22Rv1 (cell line): ENCODE results near the gene EZH2.

Experiments
- H3K27ac ChIP-seq: fragments of 450-650 bp; 2 replicates; pipeline ENCODE4 v1.5.1; 2017
- ZFX ChIP-seq: fragments of 450-650 bp; IDR thresholded peaks from 2 replicates; pipeline ENCODE4 v1.6.1; 2017; ENCODE audit warnings: antibody characterized with exemption, borderline replicate concordance
- TF ChIP-seq, protein P1 (sequence below): fragments of 450-650 bp; IDR thresholded peaks from 2 replicates; pipeline ENCODE4 v1.5.1; 2017; ENCODE audit warnings: mild to moderate bottlenecking

Gene EZH2

DNA sequence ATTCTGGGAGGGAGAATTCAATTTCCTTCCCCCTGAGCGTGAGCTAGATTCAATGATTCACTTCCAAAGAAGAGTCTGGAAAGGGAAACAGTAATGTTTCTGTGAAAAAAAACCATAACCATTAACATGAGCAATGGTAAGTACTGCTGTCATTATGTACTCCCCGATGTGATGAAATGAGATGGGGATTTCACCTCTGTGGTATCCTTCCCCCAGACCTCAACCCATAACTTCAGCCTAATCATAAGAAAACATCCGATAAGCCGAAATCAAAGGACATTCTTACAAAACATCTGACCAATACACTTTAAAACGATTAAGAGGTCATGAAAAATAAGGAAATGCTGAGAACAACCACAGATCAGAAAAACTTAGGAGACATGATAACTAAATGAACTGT, 27.2 kb downstream of the EZH2 start:
- H3K27ac ChIP-seq = 0 out of 2 replicates have a peak overlapping the region, but pooled peaks have one; percentile 0
- TF ChIP-seq, protein P1, sequence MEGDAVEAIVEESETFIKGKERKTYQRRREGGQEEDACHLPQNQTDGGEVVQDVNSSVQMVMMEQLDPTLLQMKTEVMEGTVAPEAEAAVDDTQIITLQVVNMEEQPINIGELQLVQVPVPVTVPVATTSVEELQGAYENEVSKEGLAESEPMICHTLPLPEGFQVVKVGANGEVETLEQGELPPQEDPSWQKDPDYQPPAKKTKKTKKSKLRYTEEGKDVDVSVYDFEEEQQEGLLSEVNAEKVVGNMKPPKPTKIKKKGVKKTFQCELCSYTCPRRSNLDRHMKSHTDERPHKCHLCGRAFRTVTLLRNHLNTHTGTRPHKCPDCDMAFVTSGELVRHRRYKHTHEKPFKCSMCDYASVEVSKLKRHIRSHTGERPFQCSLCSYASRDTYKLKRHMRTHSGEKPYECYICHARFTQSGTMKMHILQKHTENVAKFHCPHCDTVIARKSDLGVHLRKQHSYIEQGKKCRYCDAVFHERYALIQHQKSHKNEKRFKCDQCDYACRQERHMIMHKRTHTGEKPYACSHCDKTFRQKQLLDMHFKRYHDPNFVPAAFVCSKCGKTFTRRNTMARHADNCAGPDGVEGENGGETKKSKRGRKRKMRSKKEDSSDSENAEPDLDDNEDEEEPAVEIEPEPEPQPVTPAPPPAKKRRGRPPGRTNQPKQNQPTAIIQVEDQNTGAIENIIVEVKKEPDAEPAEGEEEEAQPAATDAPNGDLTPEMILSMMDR = no peak
- TF ChIP-seq ZFX = no peak

DNA sequence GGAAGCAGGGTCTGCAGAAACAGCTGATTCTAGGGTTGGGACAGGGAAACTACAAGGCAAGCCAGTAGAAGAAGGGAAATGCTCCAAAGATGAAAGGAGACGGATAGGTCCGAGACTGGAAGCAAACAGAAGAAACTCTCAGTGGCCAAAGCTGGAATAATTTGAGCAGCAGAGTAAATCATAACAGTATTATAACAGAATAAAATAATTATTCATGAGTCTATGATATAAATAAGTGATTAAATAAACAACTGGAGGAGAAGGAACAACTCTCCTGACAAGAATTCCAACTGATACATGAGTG, 27.6 kb downstream of the EZH2 start:
- H3K27ac ChIP-seq = no peak overlapping the region
- no peak for TF ChIP-seq ZFX
- TF ChIP-seq, protein P1 = peak; percentile 63

DNA sequence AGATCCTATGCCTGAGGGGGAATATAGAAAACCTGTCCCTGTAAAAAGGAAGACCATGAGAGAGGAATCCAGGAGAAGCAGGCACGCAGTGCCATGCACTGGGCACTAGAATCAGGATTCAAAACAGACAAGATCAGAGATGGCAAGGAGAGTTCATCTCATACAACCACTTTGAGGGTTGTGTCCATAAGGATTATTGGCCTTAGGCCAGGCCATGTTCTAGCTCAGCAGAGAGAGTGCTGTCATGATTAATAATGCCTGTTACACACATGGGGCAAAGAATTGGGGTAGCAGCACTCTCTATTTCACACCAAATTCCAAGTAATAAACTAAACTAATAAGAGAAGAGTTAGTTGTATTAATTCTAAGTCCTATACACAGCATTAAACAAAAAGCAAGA, 29.1 kb downstream of the EZH2 start:
- no peak for TF ChIP-seq ZFX
- TF ChIP-seq, protein P1 = no peak
- no peak overlapping the region for H3K27ac ChIP-seq

DNA sequence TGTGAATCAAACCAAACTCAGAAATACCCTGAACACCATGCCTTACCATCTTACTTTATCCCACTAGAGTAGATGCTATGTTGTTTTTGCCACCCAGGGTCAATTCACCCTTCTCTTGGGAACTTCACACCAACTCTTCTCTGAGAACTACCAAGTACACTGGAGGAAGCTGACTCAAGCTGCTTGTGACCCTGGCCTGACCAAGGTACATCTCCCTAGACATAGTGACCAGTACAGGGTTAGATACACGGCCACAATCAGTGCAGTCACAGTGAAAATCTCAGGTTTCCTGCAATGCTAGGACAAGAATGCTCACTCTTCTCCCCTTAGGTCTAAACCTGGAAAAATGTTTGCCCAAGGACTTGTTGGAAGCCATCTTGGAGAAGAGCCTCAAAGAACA, 31.8 kb downstream of the EZH2 start:
- TF ChIP-seq, protein P1 = no peak
- TF ChIP-seq ZFX = no peak

DNA sequence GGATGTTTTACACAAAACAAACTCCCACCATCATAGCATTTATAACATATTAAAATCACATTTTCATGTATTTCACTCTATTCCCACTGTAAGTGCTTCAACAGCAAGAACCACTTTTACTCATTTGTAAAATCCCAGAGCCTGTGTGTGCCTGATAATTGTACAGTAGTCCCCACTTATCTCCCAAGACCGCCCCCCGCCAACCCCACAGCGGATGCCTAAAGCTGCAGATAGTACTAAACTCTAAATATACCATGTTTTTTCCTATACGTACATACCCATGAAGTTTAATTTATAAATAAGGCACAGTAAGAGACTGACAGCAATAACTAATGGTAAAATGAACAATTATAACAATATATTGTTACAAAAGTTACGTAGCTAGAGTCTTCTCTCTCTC, 33.5 kb downstream of the EZH2 start:
- no peak overlapping the region for H3K27ac ChIP-seq
- no peak for TF ChIP-seq ZFX
- TF ChIP-seq, protein P1 = no peak

More for the DNA sequence above, 31.8 kb downstream of the EZH2 start:
- H3K27ac ChIP-seq = no peak overlapping the region

DNA sequence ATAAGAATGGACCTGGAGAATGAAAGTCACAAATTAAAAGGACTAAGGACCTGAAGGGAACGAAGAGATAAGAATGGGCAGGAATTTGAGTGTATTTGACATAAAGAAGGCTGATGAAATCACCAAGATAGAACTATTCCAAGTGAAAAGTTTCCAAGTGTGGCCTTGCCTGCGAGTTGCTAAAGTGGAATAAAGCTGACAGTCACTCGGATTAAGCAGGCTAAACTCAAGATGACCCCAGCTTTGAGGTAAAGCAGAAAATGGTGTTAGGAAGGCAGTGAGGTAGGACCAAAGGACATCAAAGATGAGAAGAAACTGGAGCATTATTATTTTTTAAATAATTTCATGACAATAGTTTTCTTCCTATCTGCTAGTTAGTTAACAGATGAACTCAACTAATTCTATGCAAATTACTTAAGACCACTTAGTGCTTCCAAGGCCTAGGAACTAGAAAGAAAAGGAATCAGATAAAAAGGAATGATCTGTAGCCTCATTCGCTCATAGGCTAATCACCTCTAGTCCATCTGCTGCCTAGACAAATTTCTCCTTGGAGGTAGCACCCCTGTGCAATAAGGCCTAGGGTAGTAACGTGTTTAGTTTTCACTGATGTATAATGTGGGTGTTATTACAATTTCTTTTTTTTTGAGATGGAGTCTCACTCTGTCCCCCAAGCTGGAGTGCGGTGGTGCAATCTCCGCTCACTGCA, 34.5 kb downstream of the EZH2 start:
- H3K27ac ChIP-seq = no peak overlapping the region
- TF ChIP-seq ZFX = no peak
- TF ChIP-seq, protein P1 = no peak

DNA sequence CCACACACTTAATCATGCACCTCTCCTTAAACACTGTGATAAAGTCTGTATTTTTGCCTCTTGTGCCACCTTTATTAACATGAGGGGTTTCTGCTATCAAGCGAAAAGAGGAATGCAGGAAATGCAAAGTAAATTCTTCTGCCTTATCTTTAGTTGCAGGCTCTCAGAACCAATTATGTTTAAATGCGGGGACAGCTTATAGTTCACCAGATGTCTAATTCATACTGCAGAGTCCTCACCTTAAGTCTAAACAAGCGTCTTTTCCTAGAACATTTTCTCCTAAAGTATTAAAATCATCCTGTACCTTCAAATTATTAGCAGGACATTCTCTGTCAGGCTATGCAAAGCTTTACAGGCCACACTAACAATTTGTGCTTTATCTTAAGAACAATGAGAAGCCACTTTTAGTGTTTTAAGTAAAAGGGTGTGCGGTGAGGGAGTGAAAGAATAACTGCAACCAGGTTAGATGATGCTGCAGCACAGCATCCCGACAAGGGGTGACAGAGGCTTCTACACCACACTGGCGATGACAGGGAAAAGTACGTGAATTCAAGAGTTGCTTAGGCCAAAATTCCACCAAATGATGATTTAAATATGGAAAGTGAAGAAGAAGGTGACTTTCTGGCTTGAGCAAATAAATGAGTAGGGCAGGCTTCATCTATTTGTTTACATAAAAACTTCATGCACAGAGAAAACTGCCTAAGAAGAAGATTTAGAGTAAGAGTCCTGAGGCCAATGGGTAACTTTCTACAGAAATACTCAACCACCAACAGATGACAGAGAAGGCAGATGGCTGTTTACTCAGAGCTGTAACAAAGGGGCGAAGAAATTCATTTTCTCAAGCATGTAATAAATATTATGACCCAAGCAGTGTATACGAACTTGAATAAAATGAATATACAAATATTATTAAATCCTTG, 36.0 kb downstream of the EZH2 start:
- no peak for TF ChIP-seq ZFX
- TF ChIP-seq, protein P1 = no peak
- H3K27ac ChIP-seq = no peak overlapping the region
